ENCODE data around the gene DCLK2. TPM values are rescaled to one million over a fixed set of nuclear protein-coding genes. Genes with fewer than 3 reads are reported as not detected.

Gene DCLK2
- total and polyA plus RNA-seq, 9 donors = 4.4 to 9.8 (median 7.2) TPM

- peaks cover 2% of the 10 kb centered on the region for H3K4me1 ChIP-seq (ENCODE audit: insufficient read depth)
- no peaks in the 10 kb centered on the region for H3K36me3 ChIP-seq
- no peaks in the 10 kb centered on the region for H3K9me3 ChIP-seq
- intact Hi-C loops (cut with DNase I) = no loop called here
- 4 to 12% (median 8%) methylated on average over 2 of the region's 2 CpGs for WGBS, 3 donors
- no peak overlapping the region for H3K27ac ChIP-seq
- H3K4me3 ChIP-seq = no peak overlapping the region
- DNase-seq = no peak
- H3K27me3 ChIP-seq = no peaks in the 10 kb centered on the region
- no peak for TF ChIP-seq CTCF (IDR thresholded peaks at IDR 0.05)
- no peak for TF ChIP-seq POLR2A (IDR thresholded peaks at IDR 0.05)
- no peak for TF ChIP-seq EP300 (IDR thresholded peaks at IDR 0.05)
These were observed 227.8 kb downstream of the DCLK2 start for GRCh38 chr4:150305995-150306394.

DNA sequence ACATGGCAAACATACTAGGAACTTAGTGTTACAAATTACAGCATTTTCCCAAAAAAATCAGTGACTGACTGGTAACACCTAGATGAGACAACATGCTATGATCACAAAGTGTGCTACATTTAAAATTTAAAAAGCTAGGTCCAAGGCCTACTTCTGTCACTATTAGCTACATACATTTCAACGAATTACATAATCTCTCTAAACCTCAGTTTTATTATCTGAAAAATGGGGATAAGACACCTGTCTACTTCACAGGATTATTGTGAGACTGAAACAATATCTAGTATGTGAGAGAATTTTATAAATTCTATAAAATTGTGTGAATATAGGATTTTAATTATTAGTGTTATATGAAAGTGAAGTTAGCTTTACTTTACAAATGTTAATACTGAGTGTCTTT lies 228.5 kb downstream of the DCLK2 start:
- H3K27ac ChIP-seq = no peak overlapping the region
- H3K27me3 ChIP-seq = no peaks in the 10 kb centered on the region
- intact Hi-C loops (cut with DNase I) = no loop called here
- no peaks in the 10 kb centered on the region for H3K36me3 ChIP-seq
- WGBS, 3 donors = 83 to 91% (median 84%) methylated on average over 1 of the region's 1 CpG
- no peaks in the 10 kb centered on the region for H3K9me3 ChIP-seq
- peaks cover 2% of the 10 kb centered on the region for H3K4me1 ChIP-seq (ENCODE audit: insufficient read depth)
- DNase-seq = no peak
- TF ChIP-seq CTCF (IDR thresholded peaks at IDR 0.05) (no peak), POLR2A (IDR thresholded peaks at IDR 0.05) (no peak), EP300 (IDR thresholded peaks at IDR 0.05) (no peak)
- no peak overlapping the region for H3K4me3 ChIP-seq

Small RNA genes within 50 kb of the gene (small RNA-seq; reads per million reads assigned to genes)
- gene RNU7-194P = not detected

All from ovary (tissue), 9 donors.